ENCODE results near the gene CYP2S1. TPM values are rescaled to one million over a fixed set of nuclear protein-coding genes. Genes with fewer than 3 reads are reported as not detected.

Gene CYP2S1
- total RNA-seq, 4 donors from 2014 or later: 0.48 to 1.2 TPM; not detected in 2

- H3K27ac ChIP-seq: no peak overlapping the region
- TF ChIP-seq, protein P1, sequence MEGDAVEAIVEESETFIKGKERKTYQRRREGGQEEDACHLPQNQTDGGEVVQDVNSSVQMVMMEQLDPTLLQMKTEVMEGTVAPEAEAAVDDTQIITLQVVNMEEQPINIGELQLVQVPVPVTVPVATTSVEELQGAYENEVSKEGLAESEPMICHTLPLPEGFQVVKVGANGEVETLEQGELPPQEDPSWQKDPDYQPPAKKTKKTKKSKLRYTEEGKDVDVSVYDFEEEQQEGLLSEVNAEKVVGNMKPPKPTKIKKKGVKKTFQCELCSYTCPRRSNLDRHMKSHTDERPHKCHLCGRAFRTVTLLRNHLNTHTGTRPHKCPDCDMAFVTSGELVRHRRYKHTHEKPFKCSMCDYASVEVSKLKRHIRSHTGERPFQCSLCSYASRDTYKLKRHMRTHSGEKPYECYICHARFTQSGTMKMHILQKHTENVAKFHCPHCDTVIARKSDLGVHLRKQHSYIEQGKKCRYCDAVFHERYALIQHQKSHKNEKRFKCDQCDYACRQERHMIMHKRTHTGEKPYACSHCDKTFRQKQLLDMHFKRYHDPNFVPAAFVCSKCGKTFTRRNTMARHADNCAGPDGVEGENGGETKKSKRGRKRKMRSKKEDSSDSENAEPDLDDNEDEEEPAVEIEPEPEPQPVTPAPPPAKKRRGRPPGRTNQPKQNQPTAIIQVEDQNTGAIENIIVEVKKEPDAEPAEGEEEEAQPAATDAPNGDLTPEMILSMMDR (IDR thresholded peaks at IDR 0.05): no peak
- no peak for TF ChIP-seq POLR2A (IDR thresholded peaks at IDR 0.05)
- H3K27me3 ChIP-seq: no peaks in the 10 kb centered on the region
- DNase-seq: no peak
- no peaks in the 10 kb centered on the region for H3K4me1 ChIP-seq
- no peak overlapping the region for H3K4me3 ChIP-seq
- intact Hi-C loops (cut with DNase I; ENCODE audit: low total_unique reads): no loop called here
- H3K36me3 ChIP-seq: no peaks in the 10 kb centered on the region
- H3K9me3 ChIP-seq: no peaks in the 10 kb centered on the region
Observed at GRCh38 chr19:41233748-41234240, 40.8 kb downstream of the CYP2S1 start.

DNA sequence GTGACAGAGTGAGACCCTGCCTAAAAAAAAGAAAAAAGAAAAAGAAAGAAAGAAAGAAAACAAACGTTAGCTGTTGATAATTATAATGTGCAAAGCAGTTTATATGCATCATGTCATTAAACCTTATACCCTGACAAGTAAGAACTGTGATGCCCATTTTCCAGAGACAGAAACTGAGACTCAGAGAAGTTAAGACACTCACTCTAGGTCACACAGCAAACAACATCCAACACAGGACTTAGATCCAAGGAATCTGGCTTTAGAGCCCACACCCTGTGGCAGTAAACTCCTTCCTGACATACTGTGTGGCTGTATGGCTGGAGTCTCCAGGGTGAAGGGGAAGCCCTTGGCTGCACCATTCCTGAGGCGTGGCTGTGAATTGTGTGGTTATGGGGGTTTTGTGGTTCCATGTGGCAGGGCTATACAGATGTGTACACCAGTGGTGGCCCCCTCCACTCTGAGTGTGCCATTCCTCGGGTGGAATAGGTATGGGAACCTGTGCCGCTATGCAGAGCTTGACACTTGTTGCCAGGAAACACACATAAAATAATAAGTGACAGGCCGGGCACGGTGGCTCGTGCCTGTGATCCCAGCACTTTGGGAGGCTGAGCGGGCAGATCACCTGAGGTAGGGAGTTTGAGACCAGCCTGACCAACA, 41.6 kb downstream of the CYP2S1 start:
- intact Hi-C loops (cut with DNase I; ENCODE audit: low total_unique reads): no loop called here
- Histone ChIP-seq H3K27me3 (no peaks in the 10 kb centered on the region), H3K4me3 (no peak overlapping the region), H3K27ac (no peak overlapping the region), H3K36me3 (no peaks in the 10 kb centered on the region), H3K4me1 (no peaks in the 10 kb centered on the region), H3K9me3 (no peaks in the 10 kb centered on the region)
- no peak for TF ChIP-seq POLR2A (IDR thresholded peaks at IDR 0.05)
- TF ChIP-seq, protein P1 (IDR thresholded peaks at IDR 0.05): no peak
- no peak for DNase-seq

DNA sequence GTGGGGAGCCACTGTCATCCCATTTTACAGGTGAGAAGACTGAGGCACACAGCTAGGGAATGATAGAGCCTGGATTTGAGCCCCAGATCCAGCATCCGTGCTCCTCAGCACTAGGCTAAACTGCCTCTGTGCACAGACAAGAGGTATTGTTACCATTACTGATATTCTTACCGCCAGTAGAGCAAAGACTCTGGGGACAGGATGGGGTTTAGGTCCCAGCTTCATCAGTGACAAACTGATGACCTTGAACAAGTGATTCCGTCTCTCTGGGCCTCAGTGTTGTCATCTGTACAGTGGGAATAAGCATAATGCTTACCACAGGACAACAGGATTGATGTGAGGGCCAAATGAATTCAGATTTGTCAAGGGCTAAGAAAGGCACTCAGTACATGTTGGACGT, 42.5 kb downstream of the CYP2S1 start:
- H3K4me1 ChIP-seq: no peaks in the 10 kb centered on the region
- DNase-seq: no peak
- no peaks in the 10 kb centered on the region for H3K36me3 ChIP-seq
- H3K27me3 ChIP-seq: no peaks in the 10 kb centered on the region
- no peaks in the 10 kb centered on the region for H3K9me3 ChIP-seq
- no peak overlapping the region for H3K27ac ChIP-seq
- no peak overlapping the region for H3K4me3 ChIP-seq
- no peak for TF ChIP-seq POLR2A (IDR thresholded peaks at IDR 0.05)
- TF ChIP-seq, protein P1 (IDR thresholded peaks at IDR 0.05): no peak
- intact Hi-C loops (cut with DNase I; ENCODE audit: low total_unique reads): no loop called here

- no peak overlapping the region for H3K4me3 ChIP-seq
- no peak overlapping the region for H3K27ac ChIP-seq
- H3K27me3 ChIP-seq: no peaks in the 10 kb centered on the region
- DNase-seq: no peak
- H3K36me3 ChIP-seq: no peaks in the 10 kb centered on the region
- intact Hi-C loops (cut with DNase I; ENCODE audit: low total_unique reads): no loop called here
- H3K4me1 ChIP-seq: no peaks in the 10 kb centered on the region
- H3K9me3 ChIP-seq: no peaks in the 10 kb centered on the region
- TF ChIP-seq, protein P1 (IDR thresholded peaks at IDR 0.05): no peak
- TF ChIP-seq POLR2A (IDR thresholded peaks at IDR 0.05): no peak
Observed at GRCh38 chr19:41238244-41238643, 45.2 kb downstream of the CYP2S1 start.

DNA sequence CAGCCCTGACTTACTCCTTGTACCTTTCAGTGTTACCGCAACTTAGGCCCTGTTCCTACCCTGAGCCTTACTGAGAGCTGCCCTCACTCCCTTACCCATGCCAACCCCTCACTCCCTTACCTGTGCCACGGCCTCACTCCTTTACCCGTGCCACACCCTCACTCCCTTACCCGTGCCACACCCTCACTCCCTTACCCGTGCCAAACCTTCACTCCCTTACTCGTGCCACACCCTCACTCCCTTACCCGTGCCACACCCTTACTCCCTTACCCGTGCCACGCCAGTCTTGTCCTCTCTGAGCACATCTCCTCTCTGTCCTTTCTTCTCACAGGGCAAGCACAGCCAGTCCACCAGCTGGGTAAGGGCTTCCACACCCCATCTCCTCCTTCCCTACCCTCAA, 46.3 kb downstream of the CYP2S1 start:
- Histone ChIP-seq H3K4me1 (no peaks in the 10 kb centered on the region), H3K4me3 (no peak overlapping the region), H3K27ac (no peak overlapping the region), H3K36me3 (no peaks in the 10 kb centered on the region), H3K9me3 (no peaks in the 10 kb centered on the region), H3K27me3 (no peaks in the 10 kb centered on the region)
- intact Hi-C loops (cut with DNase I; ENCODE audit: low total_unique reads): no loop called here
- no peak for DNase-seq
- TF ChIP-seq, protein P1 (IDR thresholded peaks at IDR 0.05): no peak
- TF ChIP-seq POLR2A (IDR thresholded peaks at IDR 0.05): no peak
